ENCODE measurements around the gene EFCAB11. TPM values are rescaled to one million over a fixed set of nuclear protein-coding genes. Genes with fewer than 3 reads are reported as not detected.

EFCAB11 gene
- total and polyA plus RNA-seq, 2 of the 8 experiments (the other 6 are each of a cell fraction or from before 2014, with no cell fraction given) = 6.8 to 12.8 TPM

GRCh38 chr14:89947344-89947743 lies 7.2 kb downstream of the EFCAB11 start:
- FAIRE-seq = no peak
- Histone ChIP-seq H2BK20ac (ENCODE audit: low read length) (no peak overlapping the region), H2BK15ac (ENCODE audit: low read length) (no peak overlapping the region), H3K18ac (ENCODE audit: extremely low read depth, low read length) (no peak overlapping the region), H3K23me2 (ENCODE audit: low read depth, low read length) (no peaks in the 10 kb centered on the region; the same call in 1 of the 2 replicates), H3K4me2 (ENCODE audit: insufficient read depth in 1 of 2, low read depth in 2 of 2, low read length in 2 of 2) (no peak overlapping the region), H3K79me1 (ENCODE audit: low read depth, low read length) (no peaks in the 10 kb centered on the region), H3K36me3 (ENCODE audit: control insufficient read depth in 2 of 4, insufficient read depth in 4 of 4, low read length in 3 of 4) (peaks cover 0 to 6% (median 0%) of the 10 kb centered on the region in 4 experiments; a peak in 2 of 8 replicates), H3K4me1 (replicated peaks in 1 of 4; ENCODE audit: control insufficient read depth in 3 of 4, insufficient read depth in 4 of 4, low read length in 3 of 4) (no peaks in the 10 kb centered on the region), H2BK12ac (ENCODE audit: low read depth, low read length) (no peak overlapping the region), H3K9ac (replicated peaks in 1 of 4; ENCODE audit: extremely low read depth in 1 of 4, low read depth in 3 of 4, low read length in 3 of 4) (no peak overlapping the region), H4K8ac (ENCODE audit: extremely low read depth, insufficient read depth, low read length) (no peak overlapping the region), H3K27me3 (replicated peaks in 1 of 4; ENCODE audit: control insufficient read depth in 3 of 4, extremely low read depth in 1 of 4, insufficient read depth in 3 of 4, low read length in 3 of 4) (no peaks in the 10 kb centered on the region), H3K56ac (replicated peaks; ENCODE audit: insufficient read length, low read depth, low read length) (no peak overlapping the region), H3K79me2 (ENCODE audit: control insufficient read depth in 1 of 2, insufficient read depth in 2 of 2, low read length in 2 of 2) (no peaks in the 10 kb centered on the region), H3K9me3 (ENCODE audit: insufficient read depth in 2 of 2, low read depth in 1 of 2, low read length in 1 of 2) (no peaks in the 10 kb centered on the region), H3K14ac (ENCODE audit: insufficient read length) (no peak overlapping the region), H2AFZ (ENCODE audit: low read length) (no peak overlapping the region), H4K20me1 (replicated peaks in 1 of 2; ENCODE audit: control insufficient read depth in 1 of 2, insufficient read depth in 2 of 2, low read length in 2 of 2) (no peaks in the 10 kb centered on the region), H2AK5ac (ENCODE audit: low read depth, low read length) (no peak overlapping the region), H4K91ac (replicated peaks; ENCODE audit: insufficient read length, low read length) (no peak overlapping the region), H3K4me3 (ENCODE audit: extremely low read depth in 1 of 4, insufficient read depth in 2 of 4, low read depth in 3 of 4, low read length in 4 of 4) (no peak overlapping the region), H3K23ac (ENCODE audit: insufficient read length) (no peak overlapping the region), H2BK120ac (replicated peaks; ENCODE audit: low read depth, low read length) (no peak overlapping the region), H2BK5ac (ENCODE audit: low read depth, low read length) (no peak overlapping the region), H3K4ac (replicated peaks; ENCODE audit: insufficient read length, low read depth, low read length) (no peak overlapping the region), H4K5ac (ENCODE audit: insufficient read length, low read depth, low read length) (no peak overlapping the region), H3K27ac (ENCODE audit: low read depth, low read length) (no peak overlapping the region)
- ChIA-PET CTCF (ENCODE audit: partially characterized antibody) (interaction anchor here (0.6 to 0.9 kb wide), 2 partner anchors 8 to 898 kb away, joined by 4 read pairs; no protein-coding TSS in a partner anchor), POLR2A (ENCODE audit: partially characterized antibody) (no interaction called here)
- no peak for DNase-seq (ENCODE audit: low read depth in 1 of 2, low spot score in 2 of 2)
- no peak for TF ChIP-seq KDM4A (IDR thresholded peaks at IDR 0.05; ENCODE audit: low read depth, low read length, severe bottlenecking)
- TF ChIP-seq USF2 (IDR thresholded peaks at IDR 0.05; ENCODE audit: low read length) = no peak
- TF ChIP-seq POU5F1 (IDR thresholded peaks at IDR 0.05; ENCODE audit: low read depth, low read length) = no peak
- no peak for TF ChIP-seq SIN3A (conservative IDR thresholded peaks at IDR 0.05 in 1 of 2, IDR thresholded peaks at IDR 0.05 in 1 of 2; ENCODE audit: low read depth in 1 of 2, low read length in 2 of 2)
- TF ChIP-seq HDAC6 (IDR thresholded peaks at IDR 0.05; ENCODE audit: low read depth, low read length) = no peak
- no peak for TF ChIP-seq GTF2F1 (IDR thresholded peaks at IDR 0.05; ENCODE audit: borderline replicate concordance, low read depth, low read length)
- TF ChIP-seq JUN (IDR thresholded peaks at IDR 0.05; ENCODE audit: low read depth, low read length) = no peak
- no peak for TF ChIP-seq SAP30 (IDR thresholded peaks at IDR 0.05; ENCODE audit: insufficient read depth, insufficient replicate concordance, low read length)
- TF ChIP-seq, protein P1, sequence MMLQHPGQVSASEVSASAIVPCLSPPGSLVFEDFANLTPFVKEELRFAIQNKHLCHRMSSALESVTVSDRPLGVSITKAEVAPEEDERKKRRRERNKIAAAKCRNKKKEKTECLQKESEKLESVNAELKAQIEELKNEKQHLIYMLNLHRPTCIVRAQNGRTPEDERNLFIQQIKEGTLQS (IDR thresholded peaks at IDR 0.05; ENCODE audit: insufficient read depth, low read depth, low read length) = no peak
